ENCODE measurements around the gene FDX2.
A peak's percentile ranks its signal among the peaks of the same experiment; 100 is the strongest.

Gene FDX2

GRCh38 chr19:10299545-10300458 lies 16.0 kb downstream of the FDX2 start:
- DNase-seq (ENCODE audit: low spot score), result no peak

GRCh38 chr19:10295847-10296591 lies 19.8 kb downstream of the FDX2 start:
- DNase-seq (ENCODE audit: low spot score), result peak; percentile 10

- peak; percentile 88 for DNase-seq (ENCODE audit: low spot score)
These were observed 20.4 kb downstream of the FDX2 start for GRCh38 chr19:10295305-10295846.

- no peak for DNase-seq (ENCODE audit: low spot score)
These were observed 21.5 kb downstream of the FDX2 start for GRCh38 chr19:10294368-10294697.

GRCh38 chr19:10293637-10294367 lies 22.0 kb downstream of the FDX2 start:
- no peak for DNase-seq (ENCODE audit: low spot score)

GRCh38 chr19:10292789-10293636 lies 22.8 kb downstream of the FDX2 start:
- DNase-seq (ENCODE audit: low spot score), result no peak

GRCh38 chr19:10292206-10292788 lies 23.5 kb downstream of the FDX2 start:
- DNase-seq (ENCODE audit: low spot score), result peak; percentile 86

GRCh38 chr19:10291554-10292205 lies 24.1 kb downstream of the FDX2 start:
- peak; percentile 8 for DNase-seq (ENCODE audit: low spot score)

- DNase-seq (ENCODE audit: low spot score), result peak; percentile 55
These were observed 24.8 kb downstream of the FDX2 start for GRCh38 chr19:10290876-10291553.

- DNase-seq (ENCODE audit: low spot score), result peak; percentile 6
These were observed 25.4 kb downstream of the FDX2 start for GRCh38 chr19:10290357-10290875.

- DNase-seq (ENCODE audit: low spot score), result peak; percentile 25
These were observed 25.9 kb downstream of the FDX2 start, which contains the start of gene ICAM5 for GRCh38 chr19:10289836-10290356. Gene ICAM5 (plus strand): TSS chr19:10289952. CDS start chr19:10290044, 92 bp downstream.

GRCh38 chr19:10289167-10289835 lies 26.5 kb downstream of the FDX2 start:
- DNase-seq (ENCODE audit: low spot score), result peak; percentile 70

GRCh38 chr19:10288662-10289166 lies 27.1 kb downstream of the FDX2 start:
- DNase-seq (ENCODE audit: low spot score), result peak; percentile 82

- no peak for DNase-seq (ENCODE audit: low spot score)
These were observed 28.7 kb downstream of the FDX2 start, which contains the start of gene ICAM4 for GRCh38 chr19:10286803-10287737. Gene ICAM4 (plus strand): TSS chr19:10286955. CDS start chr19:10287013, 58 bp downstream.

GRCh38 chr19:10285393-10285792 lies 30.4 kb downstream of the FDX2 start:
- DNase-seq (ENCODE audit: low spot score), result no peak

- DNase-seq (ENCODE audit: low spot score), result no peak
These were observed 30.9 kb downstream of the FDX2 start for GRCh38 chr19:10284960-10285278.

Data from germinal center (tissue), 1 donor.